Testis (tissue), 2 donors: ENCODE data around the gene ZBTB40.

ENCODE experiments used
- CTCF ChIP-seq, 3 experiments: fragments of 450-650 bp in 2 of 3; fragments of 200-600 bp in 1 of 3; sonication (generic) in 1 of 3; IDR thresholded peaks; one replicate each; pipeline ENCODE4 v1.5.1; 2016 to 2019; ENCODE audit warnings: antibody characterized with exemption in 3 of 3, mild to moderate bottlenecking in 2 of 3, moderate library complexity in 1 of 3
- POLR2A ChIP-seq: fragments of 450-650 bp; IDR thresholded peaks from one replicate; pipeline ENCODE4 v1.6.1; 2017; ENCODE audit warnings: antibody characterized with exemption, mild to moderate bottlenecking, moderate library complexity

- TF ChIP-seq CTCF (IDR thresholded peaks at IDR 0.05), result no peak
- TF ChIP-seq POLR2A, result no peak
These were observed 50.6 kb downstream of the ZBTB40 start for GRCh38 chr1:22502202-22502601.
